NOMO-1 treated with dmso at 0.1 percent for 144 hours (cell line): ENCODE data around the gene TMEM120B.

ENCODE experiments used
- DNase-seq: peaks from one replicate; lab custom pipeline; 2025; ENCODE audit not compliant: unreplicated experiment; lab: John Stamatoyannopoulos, UW

TMEM120B gene

DNA sequence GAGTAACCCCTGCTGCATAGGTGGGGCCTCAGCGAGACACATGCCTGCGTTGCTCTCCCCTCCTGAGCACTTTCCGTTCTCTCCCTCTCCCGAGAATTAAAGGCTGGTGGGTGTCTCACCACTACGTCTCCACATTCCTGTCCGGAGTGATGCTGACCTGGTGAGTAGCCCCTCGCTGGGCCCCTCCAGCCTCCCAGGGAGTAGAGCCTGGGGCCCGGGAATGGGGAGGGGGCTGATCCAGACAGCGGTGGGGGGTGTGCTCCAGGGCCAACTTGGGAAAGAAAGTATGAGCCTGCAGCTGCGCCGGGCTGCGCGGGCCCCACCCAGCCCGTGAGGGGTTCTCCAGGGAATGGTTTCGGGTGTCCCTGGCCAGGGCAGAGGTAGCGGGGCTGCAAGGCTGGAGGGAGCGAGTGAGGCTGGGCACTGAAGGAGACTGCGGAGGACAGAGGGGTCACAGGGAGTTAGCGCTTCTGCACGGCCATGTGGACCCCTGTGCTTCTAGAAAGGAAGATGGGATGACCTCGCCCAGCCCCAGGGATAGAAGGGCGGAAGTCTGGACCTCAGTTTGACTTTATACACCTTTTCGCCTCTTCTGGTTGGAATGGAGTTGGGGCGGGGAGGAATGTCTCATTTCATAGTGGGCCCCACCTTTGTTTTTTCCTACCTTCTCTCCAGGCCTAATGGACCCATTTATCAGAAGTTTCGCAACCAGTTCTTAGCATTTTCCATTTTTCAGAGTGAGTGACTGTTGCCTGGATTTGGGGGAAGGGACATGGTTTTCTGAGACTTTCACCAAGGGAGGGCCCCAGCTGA lies 58.5 kb downstream of the TMEM120B start:
- DNase-seq: no peak

DNA sequence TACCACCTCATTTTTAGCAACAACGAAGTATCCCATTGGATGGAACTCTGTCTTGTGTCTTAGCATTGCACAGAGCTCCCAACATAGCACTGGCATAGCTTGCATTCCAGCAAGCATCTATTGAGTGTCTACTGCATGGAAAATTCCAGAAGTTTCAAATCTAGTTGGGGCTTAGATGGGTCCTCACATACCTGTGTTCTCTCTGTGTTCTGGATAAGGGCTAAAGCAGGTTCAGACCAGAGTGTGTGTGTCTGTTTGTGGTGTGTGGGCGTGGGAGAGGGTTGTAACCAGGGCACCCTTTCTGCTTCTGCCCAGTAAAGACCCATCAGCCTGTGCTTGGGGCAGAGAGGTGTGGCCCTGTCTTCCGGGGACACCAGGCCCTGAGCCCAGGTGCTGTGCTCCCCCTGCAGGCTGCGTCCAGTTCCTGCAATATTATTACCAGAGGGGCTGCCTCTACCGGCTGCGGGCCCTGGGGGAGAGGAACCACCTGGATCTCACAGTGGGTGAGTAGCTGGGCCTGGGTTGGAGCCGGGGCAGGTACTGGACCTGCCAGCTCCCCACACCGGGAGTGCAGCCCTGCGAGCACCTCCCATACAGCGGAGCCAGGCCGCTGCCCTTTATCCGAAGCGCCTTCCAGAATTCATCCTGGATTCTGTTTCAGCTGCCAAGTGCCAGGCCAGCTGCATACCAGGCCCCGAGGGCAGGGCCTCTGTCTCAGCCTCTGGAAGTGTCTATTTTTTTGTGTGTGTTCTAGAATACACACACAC lies 60.6 kb downstream of the TMEM120B start:
- peak; percentile 23 for DNase-seq

DNA sequence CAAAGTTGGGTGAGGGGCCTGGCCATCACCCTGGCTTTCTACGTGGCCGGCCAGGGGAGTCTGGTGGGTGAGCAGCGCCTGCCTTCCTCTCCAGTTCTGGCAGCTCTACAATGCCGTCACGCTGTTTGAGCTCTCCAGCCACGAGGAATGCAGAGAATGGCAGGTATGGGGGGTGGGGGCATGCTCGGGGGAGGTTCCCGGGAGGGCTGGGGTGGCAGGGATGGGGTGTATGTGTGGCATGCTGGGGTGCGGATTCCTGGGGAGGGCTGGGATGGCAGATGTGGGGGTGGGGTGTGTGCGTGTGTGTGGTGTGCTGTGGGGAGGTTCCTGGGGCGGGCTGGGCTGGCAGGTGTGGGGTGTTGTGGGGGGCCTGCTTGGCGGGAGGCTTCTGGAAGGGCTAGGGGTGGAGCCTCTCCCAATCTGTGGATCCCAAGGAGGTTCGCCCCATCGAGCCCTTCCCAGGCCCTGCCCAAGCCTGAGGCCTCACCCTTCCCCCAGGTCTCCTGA lies 62.5 kb downstream of the TMEM120B start:
- no peak for DNase-seq

DNA sequence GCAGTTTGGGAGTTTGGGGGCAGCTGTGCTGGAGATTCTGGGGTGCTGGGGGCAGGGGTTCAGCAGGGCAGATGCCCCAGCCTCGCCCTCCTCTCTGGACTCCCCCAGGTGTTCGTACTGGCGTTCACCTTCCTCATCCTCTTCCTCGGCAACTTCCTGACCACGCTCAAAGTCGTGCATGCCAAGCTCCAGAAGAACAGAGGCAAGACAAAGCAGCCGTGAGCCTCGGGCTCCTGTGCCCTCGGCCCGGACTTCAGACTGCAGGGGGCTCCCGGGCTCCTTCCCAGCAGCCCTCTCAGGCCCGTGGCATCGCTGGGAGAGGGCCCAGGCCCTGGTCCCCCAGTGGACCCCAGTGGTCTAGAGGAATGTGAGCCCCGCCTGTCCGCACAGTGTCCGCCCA lies 62.9 kb downstream of the TMEM120B start:
- DNase-seq: no peak

DNA sequence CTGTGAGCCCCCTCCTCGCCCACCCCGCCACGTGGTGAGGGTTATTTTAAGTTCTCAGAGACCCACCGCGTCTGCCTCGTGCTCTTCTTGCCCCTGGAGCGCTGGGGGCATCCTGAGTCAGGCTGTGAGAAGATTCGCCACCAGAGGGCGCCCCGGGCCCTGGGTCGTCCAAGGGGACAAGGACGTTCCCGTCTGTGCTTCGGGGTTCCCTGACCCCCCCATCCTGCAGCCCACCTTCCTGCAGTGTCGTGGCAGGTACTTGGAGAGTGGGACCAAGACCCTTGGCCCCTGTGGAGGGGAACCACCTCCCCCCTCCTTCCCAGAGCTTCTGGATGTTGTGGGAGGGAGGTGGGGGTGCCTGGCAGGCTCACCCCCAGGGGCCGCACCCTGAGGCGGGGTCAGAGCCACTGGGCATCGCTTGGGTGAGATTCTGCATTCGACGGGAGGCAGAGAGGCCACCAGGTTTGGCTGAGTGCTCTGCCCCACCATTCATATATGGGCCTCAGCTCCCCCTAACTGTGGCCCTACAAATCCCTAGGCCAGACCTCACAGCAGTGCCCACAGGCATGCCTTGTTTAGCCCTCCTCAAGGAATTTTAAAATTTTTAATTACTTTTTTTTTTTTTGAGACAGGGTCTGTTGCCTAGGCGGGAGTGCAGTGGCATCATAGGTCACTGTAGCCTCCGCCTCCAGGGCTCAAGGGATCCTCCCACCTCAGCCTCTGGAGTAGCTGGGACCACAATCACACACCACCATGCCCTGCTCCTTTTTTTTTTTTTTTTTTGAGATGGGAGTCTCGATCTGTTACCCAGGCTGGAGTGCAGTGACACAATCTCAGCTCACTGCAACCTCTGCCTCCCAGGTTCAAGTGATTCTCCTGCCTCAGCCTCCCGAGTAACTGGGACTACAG lies 63.9 kb downstream of the TMEM120B start:
- peak; percentile 18 for DNase-seq

DNA sequence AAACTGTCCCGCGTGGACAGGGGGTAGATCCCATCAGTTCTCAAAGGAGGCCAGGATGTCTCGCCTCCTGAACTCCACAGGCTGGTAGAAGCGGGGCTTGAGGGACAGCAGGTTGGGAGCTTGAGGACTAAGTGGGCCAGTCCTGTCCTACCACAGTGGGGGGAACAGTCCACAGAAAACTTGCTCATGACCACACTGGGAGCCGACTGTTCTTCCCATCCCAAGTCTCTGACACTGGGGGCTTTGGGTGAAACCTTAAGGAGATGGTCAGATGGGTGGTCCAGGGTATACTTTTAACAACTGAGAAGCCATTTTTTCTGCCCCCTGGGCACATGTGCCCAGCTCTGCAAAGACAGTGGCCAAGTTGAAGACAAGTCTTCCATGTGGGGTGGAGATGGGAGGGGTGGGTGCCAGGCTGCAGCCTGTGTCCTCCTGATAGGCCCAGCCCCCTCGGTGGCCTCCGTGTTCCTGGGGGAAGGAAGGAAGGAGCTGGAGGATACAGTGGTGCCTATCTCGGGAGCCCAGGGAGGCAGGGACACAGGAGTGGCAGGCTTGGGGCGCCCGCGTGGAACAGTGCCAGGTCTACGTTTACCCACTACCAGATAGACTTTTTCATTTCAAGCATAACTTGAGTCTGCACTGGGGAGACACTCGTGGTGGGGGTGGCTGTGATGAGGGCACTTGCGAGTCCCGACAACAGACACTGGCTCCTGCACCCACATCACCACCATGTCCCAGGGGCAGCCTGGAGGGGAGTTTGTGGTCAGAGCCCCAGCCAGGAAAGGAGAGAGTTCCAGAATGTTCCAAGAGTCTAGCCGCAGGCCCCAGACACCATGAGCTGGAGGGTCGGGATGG lies 66.2 kb downstream of the TMEM120B start:
- DNase-seq: no peak

DNA sequence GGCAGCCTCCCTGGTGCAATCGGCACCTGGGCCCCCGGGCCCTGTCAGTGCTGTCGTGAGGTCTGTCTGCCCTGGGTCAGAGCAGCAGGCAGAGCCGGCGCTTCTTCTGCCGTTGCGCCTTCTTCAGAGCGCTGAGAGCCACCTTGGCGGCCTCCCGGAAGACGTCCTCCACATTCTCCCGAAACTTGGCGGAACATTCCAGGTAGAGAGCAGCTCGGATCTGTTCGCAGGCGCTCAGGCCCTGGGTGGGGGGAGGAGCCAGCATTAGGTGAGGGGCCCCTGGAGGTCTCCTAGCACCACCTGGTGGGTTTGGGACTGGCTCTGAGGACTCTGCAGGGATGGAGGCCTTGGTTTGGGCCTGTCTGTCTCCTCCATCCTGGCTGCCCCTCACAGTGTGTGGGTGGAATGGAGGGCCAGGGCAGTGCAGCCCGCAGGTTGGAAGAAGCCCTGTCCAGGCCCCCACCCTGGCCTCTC lies 66.9 kb downstream of the TMEM120B start:
- DNase-seq: no peak

DNA sequence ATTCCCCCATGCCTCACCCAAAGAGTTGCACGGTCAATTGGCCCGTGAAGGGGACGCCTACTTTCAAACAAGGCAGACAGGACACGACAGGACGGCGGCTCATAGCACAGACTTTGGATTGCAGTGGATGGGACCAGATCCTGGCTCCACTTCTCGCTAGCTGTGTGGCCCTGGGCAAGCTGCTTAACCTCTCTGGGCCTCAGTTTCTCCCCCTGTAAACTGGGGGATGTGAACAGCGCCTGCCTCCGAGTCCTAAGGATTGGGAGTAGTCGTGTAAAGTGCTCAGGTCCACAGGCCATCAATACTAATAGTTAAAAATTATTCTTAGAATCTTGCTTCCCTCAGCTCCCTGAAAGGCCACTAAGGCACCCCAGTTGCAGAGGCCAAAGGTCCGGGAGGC lies 67.9 kb downstream of the TMEM120B start:
- no peak for DNase-seq

DNA sequence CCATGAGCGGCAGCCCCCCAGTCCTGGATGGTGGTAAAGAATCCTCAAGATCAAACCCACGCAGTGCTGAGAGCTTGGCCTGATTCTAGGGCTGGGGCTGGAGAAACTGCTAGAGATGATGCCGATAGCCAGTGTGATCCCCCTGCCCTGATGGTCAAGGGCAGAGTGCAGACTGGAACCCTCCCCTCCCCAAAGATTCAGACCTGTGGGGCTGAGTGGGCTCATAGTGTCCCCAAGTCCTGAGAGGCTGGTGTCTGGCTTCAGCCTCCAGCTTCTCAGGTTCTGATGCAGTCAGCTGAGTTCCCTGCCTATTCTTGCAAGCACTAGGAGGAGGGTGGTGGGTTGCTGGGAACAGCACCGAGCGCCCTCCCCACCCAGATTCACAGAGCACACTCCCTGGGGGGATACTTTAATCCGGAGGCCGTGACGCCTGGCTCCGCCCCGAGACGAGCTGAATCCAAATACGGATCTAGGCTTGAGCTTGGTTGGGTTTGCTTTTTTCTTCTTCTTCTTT lies 69.0 kb downstream of the TMEM120B start:
- DNase-seq: no peak

DNA sequence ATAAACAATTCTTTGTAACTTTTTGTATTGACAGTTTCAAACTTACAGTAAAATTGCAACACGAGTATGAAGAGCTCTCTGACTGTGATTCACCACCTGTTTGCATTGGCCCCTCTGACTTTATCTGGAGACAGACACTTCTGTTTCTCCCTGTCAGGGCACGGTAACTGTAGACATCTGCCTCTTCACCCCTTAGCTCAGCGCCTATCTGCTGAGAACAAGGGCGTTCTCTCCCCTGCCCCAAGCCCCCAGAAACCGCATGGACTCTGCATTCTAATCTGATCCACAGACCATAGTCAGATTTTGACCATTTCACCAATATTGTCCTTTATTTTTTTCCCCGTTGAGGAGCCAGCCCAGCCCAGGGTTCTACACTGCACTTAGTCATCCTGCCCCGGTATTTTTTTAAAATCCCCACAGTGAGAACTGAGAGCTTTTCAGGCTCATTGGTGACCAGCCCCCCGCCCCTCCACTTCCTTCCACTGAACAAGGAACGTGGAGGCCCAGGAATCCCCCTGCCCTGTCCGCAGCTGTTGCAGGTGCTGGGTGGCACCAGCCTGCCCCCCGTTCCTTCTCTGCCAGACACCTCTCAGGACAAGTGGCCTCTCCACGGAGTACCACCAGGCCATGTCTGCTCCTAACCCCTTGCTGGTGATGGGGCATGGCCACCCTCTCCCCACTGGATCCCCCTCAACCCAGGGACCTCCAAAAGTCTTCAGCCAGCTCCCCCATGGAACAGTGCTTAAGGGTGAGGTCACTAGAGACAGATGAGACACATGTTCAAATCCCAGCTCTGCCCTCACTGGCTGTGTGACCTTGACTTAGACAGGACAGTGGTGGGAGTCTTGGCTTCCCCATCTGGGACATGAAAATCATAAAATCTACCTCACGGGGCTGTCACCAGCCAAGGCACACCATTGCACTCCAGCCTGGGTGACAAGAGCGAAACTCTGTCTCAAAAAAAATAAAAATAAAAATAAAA lies 69.7 kb downstream of the TMEM120B start:
- DNase-seq: no peak

DNA sequence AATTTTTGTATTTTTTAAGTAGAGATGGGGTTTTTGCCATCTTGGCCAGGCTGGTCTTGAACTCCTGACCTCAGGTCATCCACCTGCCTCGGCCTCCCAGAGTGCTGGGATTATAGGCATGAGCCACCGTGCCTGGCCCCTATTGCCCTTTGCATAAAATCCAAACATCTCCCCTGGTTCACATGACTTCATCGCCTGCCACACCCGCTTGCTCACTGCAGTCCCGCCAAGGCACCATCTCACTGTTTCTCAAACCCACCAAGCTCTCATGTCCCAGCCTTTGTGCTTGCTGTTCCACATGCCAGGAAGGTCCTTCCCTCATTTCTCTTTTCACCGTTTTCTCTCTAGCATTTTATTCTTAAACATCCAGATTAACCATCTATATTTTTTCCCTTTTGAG lies 71.2 kb downstream of the TMEM120B start:
- no peak for DNase-seq

DNA sequence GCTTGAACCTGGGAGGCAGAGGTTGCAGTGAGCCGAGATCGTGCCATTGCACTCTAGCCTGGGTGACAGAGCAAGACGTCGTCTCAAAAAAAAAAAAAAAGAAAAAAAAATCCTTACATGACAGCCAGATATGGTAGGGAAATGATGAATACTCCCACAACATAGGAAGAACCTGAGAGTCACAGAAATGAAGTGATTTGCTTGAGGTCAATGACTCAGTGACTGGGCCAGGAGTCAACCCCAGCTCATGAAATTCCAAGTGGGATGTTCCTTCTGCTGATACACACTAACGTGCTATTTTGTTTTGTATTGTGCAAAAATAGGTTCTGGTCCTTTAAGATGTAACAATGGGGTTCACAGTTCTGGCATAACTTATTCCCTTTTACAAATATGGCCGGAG lies 71.9 kb downstream of the TMEM120B start:
- no peak for DNase-seq

DNA sequence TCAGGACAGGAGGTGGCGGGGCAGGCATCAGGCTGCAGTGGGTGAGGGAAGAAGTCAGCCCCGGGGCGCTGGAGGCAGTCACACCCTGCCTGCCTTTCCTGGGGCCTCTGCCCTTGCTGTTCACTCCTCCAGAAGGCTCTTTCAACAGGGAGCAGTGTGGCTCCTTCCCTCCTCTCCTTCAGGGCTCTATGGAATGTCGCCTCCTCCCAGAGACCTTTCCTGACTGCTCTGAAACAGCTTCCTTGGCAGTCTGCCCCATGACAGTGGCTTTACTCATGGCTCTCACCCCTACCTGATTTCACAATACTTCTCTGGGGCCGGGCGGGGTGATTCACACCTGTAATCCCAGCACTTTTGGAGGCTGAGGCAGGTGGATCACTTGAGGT lies 73.9 kb downstream of the TMEM120B start:
- DNase-seq: no peak

DNA sequence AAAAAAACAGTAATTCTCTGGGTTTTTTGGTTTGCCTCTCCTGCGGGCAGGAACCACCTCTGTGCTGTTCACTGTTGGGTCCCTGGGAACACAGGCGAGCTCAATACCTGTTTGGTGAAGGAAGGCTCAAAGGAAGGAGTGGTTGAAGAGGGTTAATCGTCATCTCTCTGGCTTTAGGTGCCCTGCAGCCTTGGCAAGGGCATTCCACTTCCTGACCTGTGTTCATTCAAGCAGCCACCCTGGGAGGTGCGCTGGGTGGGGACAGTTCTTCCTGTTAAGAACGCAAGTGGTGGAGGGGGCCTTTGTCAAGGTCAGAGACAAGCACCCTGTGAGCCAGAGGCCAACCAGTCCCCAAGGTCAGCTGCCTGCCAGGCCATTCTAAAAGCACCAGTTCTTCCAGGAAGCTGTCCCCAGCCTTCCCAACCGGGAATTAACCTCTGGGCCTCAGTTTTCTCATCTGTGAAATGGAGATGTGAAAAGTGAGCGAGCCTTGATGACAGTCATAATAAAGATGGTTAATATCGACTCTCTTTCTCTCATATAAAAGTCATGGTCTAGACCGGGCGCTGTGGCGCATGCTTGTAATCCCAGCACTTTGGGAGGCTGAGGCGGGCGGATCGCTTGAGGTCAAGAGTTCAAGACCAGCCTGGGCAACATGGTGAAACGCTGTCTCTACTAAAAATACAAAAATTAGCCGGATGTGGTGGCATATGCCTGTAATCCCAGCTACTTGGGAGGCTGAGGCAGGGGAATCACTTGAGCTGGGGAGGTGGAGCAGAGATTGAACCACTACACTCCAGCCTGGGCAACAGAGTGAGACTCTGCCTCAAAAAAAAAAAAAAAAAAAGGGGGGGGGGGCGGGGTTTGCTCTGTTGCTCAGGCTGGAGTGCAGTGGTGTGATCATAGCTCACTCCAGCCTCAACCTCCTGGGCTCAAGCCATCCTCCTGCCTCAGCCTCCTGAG lies 74.8 kb downstream of the TMEM120B start:
- no peak for DNase-seq

DNA sequence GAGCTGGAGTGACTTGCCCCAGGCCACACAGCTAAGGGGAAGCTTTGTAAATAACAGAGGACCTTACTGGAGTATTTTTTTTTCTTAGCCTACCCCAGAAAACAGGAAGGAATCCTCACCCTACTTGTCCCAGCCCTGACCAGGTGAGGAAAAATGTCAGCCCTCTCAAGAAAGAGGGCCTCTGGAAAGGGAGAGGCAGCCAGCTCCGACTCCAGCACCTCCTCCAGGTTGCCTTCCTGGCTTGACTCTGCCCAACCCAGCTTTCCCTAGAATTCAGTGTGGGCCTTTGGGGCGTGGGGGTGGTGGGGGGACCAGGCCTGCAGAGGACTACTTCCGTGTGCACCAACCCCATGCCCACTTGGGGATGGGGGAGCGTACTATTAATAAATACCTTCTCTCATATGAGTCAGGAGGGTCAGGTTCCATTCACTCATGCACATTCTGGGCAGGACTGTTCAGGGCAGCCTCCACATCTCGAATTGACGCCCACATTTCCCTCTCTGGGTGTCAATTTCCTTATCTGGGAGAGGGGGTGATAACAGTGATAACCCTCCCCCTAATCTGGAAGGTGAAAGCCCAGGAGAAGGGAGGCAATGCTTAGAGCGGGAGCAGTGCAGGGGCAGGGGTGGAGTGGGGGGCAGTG lies 75.7 kb downstream of the TMEM120B start:
- no peak for DNase-seq

DNA sequence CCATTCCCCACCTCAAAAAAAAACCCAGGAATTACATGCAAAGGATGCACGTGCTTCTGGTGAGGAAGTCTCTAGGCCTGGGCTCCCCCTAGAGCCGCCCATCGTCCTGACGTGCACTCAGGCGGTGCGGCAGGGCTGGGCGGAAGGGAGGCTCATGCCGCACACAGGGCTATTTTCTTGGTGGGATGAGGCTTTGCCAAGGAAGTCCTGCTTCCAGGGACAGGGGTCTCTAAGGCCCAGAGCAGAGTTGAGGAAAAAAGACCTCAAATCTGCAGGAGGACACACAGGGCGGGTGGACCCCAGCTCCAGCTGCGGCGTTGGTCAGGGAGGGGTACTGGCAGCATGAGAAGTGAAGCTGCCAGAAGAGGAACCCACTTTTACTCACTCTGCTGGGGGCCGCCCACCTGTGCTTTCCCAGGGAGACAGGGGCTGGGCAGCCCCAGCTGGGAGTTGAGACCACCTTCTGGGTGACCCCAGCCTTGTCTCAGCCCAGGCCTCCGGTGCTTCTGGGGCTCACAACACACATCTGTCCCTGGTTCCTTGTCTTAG lies 76.8 kb downstream of the TMEM120B start:
- DNase-seq: no peak
